HEK293 (cell line): Measurements from ENCODE around the gene PEPD.

Experiments
- CTCF ChIA-PET: fragments of 350-600 bp; formaldehyde crosslinking; extraction: SDS; loops from one replicate; lab custom pipeline; 2021; ENCODE audit warnings: antibody characterized with exemption; lab: Yijun Ruan, JAX
- POLR2A ChIA-PET: fragments of 300-600 bp; formaldehyde crosslinking; extraction: SDS; loops from one replicate; lab custom pipeline; 2020; ENCODE audit warnings: antibody characterized with exemption, inconsistent platforms; lab: Yijun Ruan, JAX
- H3K27ac ChIP-seq: fragments of 200-500 bp; sonication (Bioruptor generic); 2 replicates; pipeline ENCODE4 v1.5.1; 2014; ENCODE audit warnings: low read depth, low read length, control low read depth, inconsistent platforms; ENCODE audit errors: extremely low read depth
- H3K36me3 ChIP-seq, 2 experiments: fragments of 200-500 bp in 1 of 2; sonication (Bioruptor generic) in 1 of 2; 1 replicate in 1 of 2; 2 replicates in 1 of 2; pipeline ENCODE4 v1.5.1; 2014 to 2017; ENCODE audit warnings: inconsistent platforms in 2 of 2, low read length in 2 of 2; ENCODE audit not compliant: control insufficient read depth in 2 of 2, insufficient read depth in 1 of 2
- H3K4me1 ChIP-seq: fragments of 200-500 bp; sonication (Bioruptor generic); 2 replicates; pipeline ENCODE4 v1.5.1; 2014; ENCODE audit warnings: mild to moderate bottlenecking, low read length, inconsistent platforms; ENCODE audit not compliant: control insufficient read depth, insufficient read depth
- H3K4me3 ChIP-seq: 2 replicates; pipeline ENCODE4 v1.5.1; 2011; ENCODE audit warnings: low read depth, mild to moderate bottlenecking, control low read depth, low read length, moderate library complexity
- H3K9me3 ChIP-seq: fragments of 200-500 bp; sonication (Bioruptor generic); 2 replicates; pipeline ENCODE4 v1.5.1; 2014; ENCODE audit warnings: low read depth, low read length, inconsistent platforms; ENCODE audit not compliant: control insufficient read depth, insufficient read depth
- KLF8 ChIP-seq: fragments of 450-650 bp; formaldehyde crosslinking; IDR thresholded peaks from 2 replicates; pipeline ENCODE4 v1.5.1; 2016; ENCODE audit warnings: missing biosample characterization, missing genetic modification characterization
- KLF9 ChIP-seq: fragments of 450-650 bp; formaldehyde crosslinking; IDR thresholded peaks from 2 replicates; pipeline ENCODE4 v1.5.1; 2016; ENCODE audit warnings: missing biosample characterization, missing genetic modification characterization, low read depth
- MYNN ChIP-seq: fragments of 450-650 bp; formaldehyde crosslinking; IDR thresholded peaks from 2 replicates; pipeline ENCODE4 v1.5.1; 2016; ENCODE audit warnings: missing biosample characterization, missing genetic modification characterization, borderline replicate concordance
- PRDM1 ChIP-seq: fragments of 450-650 bp; formaldehyde crosslinking; IDR thresholded peaks from 2 replicates; pipeline ENCODE4; 2016; ENCODE audit warnings: missing biosample characterization, missing genetic modification characterization
- YY1 ChIP-seq: fragments of 450-650 bp; formaldehyde crosslinking; IDR thresholded peaks from 2 replicates; pipeline ENCODE4 v1.5.1; 2018; ENCODE audit warnings: missing biosample characterization, missing genetic modification characterization
- ZBTB17 ChIP-seq: fragments of 450-650 bp; formaldehyde crosslinking; IDR thresholded peaks from 2 replicates; pipeline ENCODE4 v1.5.1; 2016; ENCODE audit warnings: missing biosample characterization, missing genetic modification characterization
- ZBTB8A ChIP-seq: fragments of 450-650 bp; formaldehyde crosslinking; IDR thresholded peaks from 2 replicates; pipeline ENCODE4 v1.5.1; 2016; ENCODE audit warnings: missing biosample characterization, missing genetic modification characterization
- ZFHX2 ChIP-seq: fragments of 450-650 bp; formaldehyde crosslinking; conservative IDR thresholded peaks from 2 replicates; pipeline ENCODE4 v1.5.1; 2016; ENCODE audit warnings: missing biosample characterization, missing genetic modification characterization
- ZIC2 ChIP-seq: fragments of 450-650 bp; formaldehyde crosslinking; IDR thresholded peaks from 2 replicates; pipeline ENCODE4 v1.5.1; 2016; ENCODE audit warnings: missing biosample characterization, missing genetic modification characterization
- ZNF121 ChIP-seq: fragments of 450-650 bp; formaldehyde crosslinking; IDR thresholded peaks from 2 replicates; pipeline ENCODE4 v1.5.1; 2016; ENCODE audit warnings: missing biosample characterization, missing genetic modification characterization
- ZNF202 ChIP-seq: fragments of 450-650 bp; formaldehyde crosslinking; IDR thresholded peaks from 2 replicates; pipeline ENCODE4 v1.5.1; 2016; ENCODE audit warnings: missing biosample characterization, missing genetic modification characterization, borderline replicate concordance
- ZNF221 ChIP-seq: fragments of 450-650 bp; formaldehyde crosslinking; IDR thresholded peaks from 2 replicates; pipeline ENCODE4 v1.5.1; 2017; ENCODE audit warnings: missing biosample characterization, missing genetic modification characterization, borderline replicate concordance
- ZNF37A ChIP-seq: fragments of 450-650 bp; IDR thresholded peaks from 2 replicates; pipeline ENCODE4 v1.5.1; 2018; ENCODE audit warnings: missing biosample characterization, missing genetic modification characterization
- ZNF394 ChIP-seq: fragments of 450-650 bp; formaldehyde crosslinking; IDR thresholded peaks from 2 replicates; pipeline ENCODE4 v1.5.1; 2016; ENCODE audit warnings: missing biosample characterization, missing genetic modification characterization, mild to moderate bottlenecking, moderate library complexity, borderline replicate concordance
- ZNF514 ChIP-seq: fragments of 450-650 bp; formaldehyde crosslinking; IDR thresholded peaks from 2 replicates; pipeline ENCODE4 v1.5.1; 2016; ENCODE audit warnings: missing biosample characterization, missing genetic modification characterization
- ZNF571 ChIP-seq: fragments of 450-650 bp; formaldehyde crosslinking; IDR thresholded peaks from 2 replicates; pipeline ENCODE4 v1.5.0; 2017; ENCODE audit warnings: missing biosample characterization, missing genetic modification characterization
- ZNF600 ChIP-seq: fragments of 450-650 bp; formaldehyde crosslinking; IDR thresholded peaks from 2 replicates; pipeline ENCODE4 v1.5.1; 2016; ENCODE audit warnings: missing biosample characterization, missing genetic modification characterization
- ZNF629 ChIP-seq: fragments of 450-650 bp; formaldehyde crosslinking; IDR thresholded peaks from 2 replicates; pipeline ENCODE4 v1.5.1; 2017; ENCODE audit warnings: missing biosample characterization, missing genetic modification characterization
- ZXDB ChIP-seq: fragments of 450-650 bp; formaldehyde crosslinking; IDR thresholded peaks from 2 replicates; pipeline ENCODE4 v1.5.1; 2016; ENCODE audit warnings: missing biosample characterization, missing genetic modification characterization
- TF ChIP-seq, protein P1 (sequence below): fragments of 450-650 bp; formaldehyde crosslinking; IDR thresholded peaks from 2 replicates; pipeline ENCODE4 v1.5.1; 2016; ENCODE audit warnings: missing biosample characterization, missing genetic modification characterization
- TF ChIP-seq, protein P2 (sequence below): fragments of 450-650 bp; formaldehyde crosslinking; IDR thresholded peaks from 2 replicates; pipeline ENCODE4 v1.5.1; 2016; ENCODE audit warnings: missing biosample characterization, missing genetic modification characterization, low read depth

The PEPD gene

DNA sequence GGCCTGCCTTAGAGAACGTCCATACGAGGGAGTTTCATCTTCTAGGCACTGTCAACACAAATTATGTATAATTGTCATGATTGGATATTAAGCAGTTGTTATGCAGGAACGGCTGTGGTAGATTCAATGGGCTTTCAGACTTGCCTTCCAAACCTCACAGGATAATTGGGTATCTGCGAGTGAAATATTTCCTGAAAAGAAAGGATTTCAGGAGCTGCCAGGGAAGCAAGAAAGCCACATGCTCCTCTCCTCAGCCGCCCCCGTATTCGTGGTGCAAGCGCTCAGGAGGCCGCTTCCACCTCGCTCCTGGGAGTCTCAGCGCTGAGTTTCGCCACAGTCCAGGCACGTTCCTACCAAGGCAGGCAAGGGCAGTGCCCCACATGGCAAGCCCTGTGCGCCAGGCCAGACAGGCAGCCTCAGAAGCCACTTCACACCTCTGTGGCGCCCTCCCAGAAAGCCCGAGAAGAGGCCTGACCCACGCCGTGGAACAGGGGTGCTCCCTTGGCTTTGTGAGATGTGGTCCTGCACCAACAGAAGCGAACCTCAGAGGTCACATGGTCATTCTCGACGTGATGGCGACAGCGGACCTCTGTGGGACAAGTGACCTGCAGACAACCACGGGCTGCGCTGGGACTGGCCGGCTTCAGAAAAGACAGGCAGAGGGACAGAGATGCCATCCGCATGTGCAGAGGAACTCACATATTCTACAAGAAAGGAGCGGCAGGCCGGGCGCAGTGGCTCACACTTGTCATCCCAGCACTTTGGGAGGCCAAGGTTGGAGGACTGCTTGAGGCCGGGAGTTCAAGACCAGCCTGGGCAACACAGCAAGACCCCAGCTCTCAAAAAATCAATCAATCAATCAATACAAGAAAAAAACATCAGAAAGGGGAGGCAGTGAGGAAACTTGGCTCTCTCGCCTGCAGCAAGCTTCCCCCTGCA, 106.7 kb downstream of the PEPD start:
- no peaks in the 10 kb centered on the region for H3K36me3 ChIP-seq
- H3K4me1 ChIP-seq = peaks cover 7% of the 10 kb centered on the region
- TF ChIP-seq ZNF571 (peak; percentile 57; the same call in 1 of the 2 replicates), ZNF221 (tag by site-specific recombination) (no peak), ZFHX2 (tag by site-specific recombination) (peak; percentile 41; the same call in 1 of the 2 replicates), ZXDB (tag by site-specific recombination) (no peak), ZNF629 (tag by site-specific recombination) (no peak), ZNF202 (tag by site-specific recombination) (no peak), MYNN (tag by site-specific recombination) (no peak), ZNF121 (tag by site-specific recombination) (peak; percentile 93), ZBTB8A (no peak)
- TF ChIP-seq, protein P1, sequence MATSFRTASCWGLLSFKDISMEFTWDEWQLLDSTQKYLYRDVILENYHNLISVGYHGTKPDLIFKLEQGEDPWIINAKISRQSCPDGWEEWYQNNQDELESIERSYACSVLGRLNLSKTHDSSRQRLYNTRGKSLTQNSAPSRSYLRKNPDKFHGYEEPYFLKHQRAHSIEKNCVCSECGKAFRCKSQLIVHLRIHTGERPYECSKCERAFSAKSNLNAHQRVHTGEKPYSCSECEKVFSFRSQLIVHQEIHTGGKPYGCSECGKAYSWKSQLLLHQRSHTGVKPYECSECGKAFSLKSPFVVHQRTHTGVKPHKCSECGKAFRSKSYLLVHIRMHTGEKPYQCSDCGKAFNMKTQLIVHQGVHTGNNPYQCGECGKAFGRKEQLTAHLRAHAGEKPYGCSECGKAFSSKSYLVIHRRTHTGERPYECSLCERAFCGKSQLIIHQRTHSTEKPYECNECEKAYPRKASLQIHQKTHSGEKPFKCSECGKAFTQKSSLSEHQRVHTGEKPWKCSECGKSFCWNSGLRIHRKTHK = no peak
- CTCF ChIA-PET = interaction anchor here (0.6 to 16.3 kb wide), 32 partner anchors 9 to 1298 kb away, joined by 3 to 272 read pairs (median 4); no protein-coding TSS in a partner anchor
- H3K4me3 ChIP-seq = no peak overlapping the region
- POLR2A ChIA-PET = interaction anchor here (0.8 to 1.2 kb wide), 2 partner anchors 112 kb away, joined by 3 to 4 read pairs; partner anchors contain the start of gene CEBPA
- H3K27ac ChIP-seq = no peak overlapping the region
- H3K9me3 ChIP-seq = no peaks in the 10 kb centered on the region

DNA sequence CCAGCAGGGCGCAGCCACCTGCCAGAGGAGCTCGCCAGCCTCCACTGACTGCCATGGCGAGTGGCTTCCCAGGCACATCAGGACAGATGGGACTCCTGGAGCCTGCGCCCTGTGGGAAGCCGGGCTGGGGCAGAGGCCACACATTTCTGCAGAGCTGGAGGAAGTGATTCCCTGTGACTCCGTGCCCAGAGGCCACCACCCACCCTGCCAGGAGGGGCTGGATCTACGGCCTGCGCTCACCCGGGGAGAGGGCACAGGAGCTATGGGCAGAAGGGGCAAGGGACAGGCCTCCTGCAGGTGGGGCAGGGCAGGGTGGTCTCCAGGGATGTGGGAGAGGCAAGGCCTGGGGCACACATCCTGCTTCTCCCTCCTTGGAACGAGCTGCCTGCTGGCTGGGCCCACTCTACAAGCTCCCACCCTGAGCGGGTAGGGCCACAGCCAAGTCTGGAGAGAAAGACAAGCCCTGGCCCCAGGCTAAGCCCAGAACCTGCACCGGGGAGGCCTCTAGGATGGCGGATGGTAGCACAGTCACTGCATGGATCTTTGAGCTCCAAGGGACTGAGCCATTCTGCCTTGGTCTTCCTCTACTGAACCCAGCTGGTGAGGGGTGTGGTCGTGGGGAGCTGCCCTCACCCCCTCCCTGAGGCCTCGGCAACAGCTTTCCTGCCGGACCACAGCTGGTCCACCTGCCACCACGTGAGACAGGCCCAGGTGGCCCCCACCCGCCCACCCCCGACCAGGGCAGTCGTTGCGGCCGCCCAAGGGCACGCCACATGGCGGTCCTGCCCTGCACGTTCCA, 107.5 kb downstream of the PEPD start:
- Histone ChIP-seq H3K4me1 (peaks cover 7% of the 10 kb centered on the region), H3K9me3 (no peaks in the 10 kb centered on the region), H3K27ac (no peak overlapping the region), H3K36me3 (no peaks in the 10 kb centered on the region), H3K4me3 (no peak overlapping the region)
- POLR2A ChIA-PET = interaction anchor here (0.8 kb wide), 1 partner anchor 111 kb away, joined by 4 read pairs; no protein-coding TSS in a partner anchor
- TF ChIP-seq KLF8 (no peak), ZIC2 (tag by site-specific recombination) (peak; percentile 99), ZNF514 (tag by site-specific recombination) (0 out of 2 replicates have a peak, but pooled peaks have one; percentile 3)
- TF ChIP-seq, all 188 proteins: peak for 2
- CTCF ChIA-PET = interaction anchor here (0.5 to 16.3 kb wide), 19 partner anchors 8 to 371 kb away, joined by 3 to 272 read pairs (median 3); no protein-coding TSS in a partner anchor

DNA sequence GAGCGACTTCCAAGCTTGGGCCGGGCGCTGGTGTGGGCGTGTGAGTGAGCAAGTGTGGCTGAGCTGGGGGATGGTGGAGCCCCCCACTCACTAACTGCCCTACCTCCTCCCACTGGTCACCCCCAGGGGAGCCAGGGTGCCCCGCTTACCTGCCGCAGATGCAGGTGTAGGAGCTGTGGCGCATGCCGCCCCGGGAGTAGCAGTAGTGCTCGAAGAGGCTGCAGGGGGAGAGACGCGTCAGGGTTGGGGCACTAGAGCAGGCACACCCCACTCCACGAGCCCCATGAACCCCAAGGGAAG, 108.2 kb downstream of the PEPD start:
- ChIA-PET CTCF (interaction anchor here (0.5 to 16.3 kb wide), 8 partner anchors 8 to 358 kb away, joined by 3 to 272 read pairs (median 13); no protein-coding TSS in a partner anchor), POLR2A (no interaction called here)
- H3K36me3 ChIP-seq = no peaks in the 10 kb centered on the region
- no peak overlapping the region for H3K27ac ChIP-seq
- H3K9me3 ChIP-seq = no peaks in the 10 kb centered on the region
- peaks cover 7% of the 10 kb centered on the region for H3K4me1 ChIP-seq
- H3K4me3 ChIP-seq = no peak overlapping the region
- TF ChIP-seq KLF9 (tag by site-specific recombination) (no peak), ZNF394 (tag by site-specific recombination) (no peak), PRDM1 (tag by site-specific recombination) (no peak), ZNF37A (tag by site-specific recombination) (no peak), ZBTB17 (tag by site-specific recombination) (no peak), ZBTB8A (no peak), YY1 (tag by site-specific recombination) (no peak), ZNF600 (tag by site-specific recombination) (no peak)
- TF ChIP-seq, protein P2, sequence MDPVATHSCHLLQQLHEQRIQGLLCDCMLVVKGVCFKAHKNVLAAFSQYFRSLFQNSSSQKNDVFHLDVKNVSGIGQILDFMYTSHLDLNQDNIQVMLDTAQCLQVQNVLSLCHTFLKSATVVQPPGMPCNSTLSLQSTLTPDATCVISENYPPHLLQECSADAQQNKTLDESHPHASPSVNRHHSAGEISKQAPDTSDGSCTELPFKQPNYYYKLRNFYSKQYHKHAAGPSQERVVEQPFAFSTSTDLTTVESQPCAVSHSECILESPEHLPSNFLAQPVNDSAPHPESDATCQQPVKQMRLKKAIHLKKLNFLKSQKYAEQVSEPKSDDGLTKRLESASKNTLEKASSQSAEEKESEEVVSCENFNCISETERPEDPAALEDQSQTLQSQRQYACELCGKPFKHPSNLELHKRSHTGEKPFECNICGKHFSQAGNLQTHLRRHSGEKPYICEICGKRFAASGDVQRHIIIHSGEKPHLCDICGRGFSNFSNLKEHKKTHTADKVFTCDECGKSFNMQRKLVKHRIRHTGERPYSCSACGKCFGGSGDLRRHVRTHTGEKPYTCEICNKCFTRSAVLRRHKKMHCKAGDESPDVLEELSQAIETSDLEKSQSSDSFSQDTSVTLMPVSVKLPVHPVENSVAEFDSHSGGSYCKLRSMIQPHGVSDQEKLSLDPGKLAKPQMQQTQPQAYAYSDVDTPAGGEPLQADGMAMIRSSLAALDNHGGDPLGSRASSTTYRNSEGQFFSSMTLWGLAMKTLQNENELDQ (tag by site-specific recombination) = no peak
